H9 (cell line): ENCODE results near the gene CNGA4. TPM values are rescaled to one million over a fixed set of nuclear protein-coding genes. Genes with fewer than 3 reads are reported as not detected.

Experiments
- DNase-seq: peaks from one replicate; pipeline ENCODE4 v3.0.0-alpha.2; 2017
- H2AFZ ChIP-seq: one replicate; pipeline ENCODE4 v1.6.1; 2013; ENCODE audit warnings: mild to moderate bottlenecking, low read length, control low read depth, moderate library complexity
- H2AK5ac ChIP-seq: 2 replicates; pipeline ENCODE4 v1.6.1; 2013; ENCODE audit warnings: low read length, control low read depth, mixed read lengths; ENCODE audit not compliant: insufficient read length
- H2BK120ac ChIP-seq: one replicate; pipeline ENCODE4 v1.6.1; 2013; ENCODE audit warnings: low read depth, mild to moderate bottlenecking, low read length, control low read depth, inconsistent platforms; ENCODE audit not compliant: poor library complexity, severe bottlenecking
- H2BK12ac ChIP-seq: 2 replicates; pipeline ENCODE4 v1.6.1; 2013; ENCODE audit warnings: low read length, control low read depth, mixed read lengths, low read depth; ENCODE audit not compliant: insufficient read length
- H2BK15ac ChIP-seq: 2 replicates; pipeline ENCODE4 v1.6.1; 2013; ENCODE audit warnings: low read depth, low read length, control low read depth
- H2BK20ac ChIP-seq: one replicate; pipeline ENCODE4 v1.6.1; 2013; ENCODE audit warnings: low read depth, mild to moderate bottlenecking, low read length, control low read depth, inconsistent platforms; ENCODE audit not compliant: poor library complexity, severe bottlenecking
- H2BK5ac ChIP-seq: 2 replicates; pipeline ENCODE4 v1.6.1; 2013; ENCODE audit warnings: low read length, control low read depth, mixed read lengths; ENCODE audit not compliant: insufficient read length
- H3K14ac ChIP-seq: 2 replicates; pipeline ENCODE4 v1.6.1; 2013; ENCODE audit warnings: low read length, control low read depth; ENCODE audit not compliant: insufficient read depth
- H3K18ac ChIP-seq: 2 replicates; pipeline ENCODE4 v1.6.1; 2013; ENCODE audit warnings: low read depth, mild to moderate bottlenecking, mixed read lengths, low read length, control low read depth; ENCODE audit not compliant: insufficient read length
- H3K23ac ChIP-seq: 2 replicates; pipeline ENCODE4 v1.6.1; 2013; ENCODE audit warnings: low read length, control low read depth, mixed read lengths, low read depth; ENCODE audit not compliant: insufficient read length
- H3K23me2 ChIP-seq: 2 replicates; pipeline ENCODE4 v1.6.1; 2013; ENCODE audit warnings: low read depth, mild to moderate bottlenecking, mixed read lengths, low read length, control low read depth; ENCODE audit not compliant: insufficient read length, poor library complexity, severe bottlenecking
- H3K27ac ChIP-seq: 2 replicates; pipeline ENCODE4 v1.5.1; 2013; ENCODE audit warnings: low read length, control low read depth, mixed read lengths, low read depth; ENCODE audit not compliant: insufficient read length
- H3K27me3 ChIP-seq: 2 replicates; pipeline ENCODE4 v1.6.1; 2013; ENCODE audit warnings: low read length, control low read depth, inconsistent platforms; ENCODE audit not compliant: insufficient read depth
- H3K4ac ChIP-seq: 2 replicates; pipeline ENCODE4 v1.6.1; 2013; ENCODE audit warnings: low read depth, mild to moderate bottlenecking, control low read depth, inconsistent platforms, low read length, moderate library complexity
- H3K4me1 ChIP-seq: 2 replicates; pipeline ENCODE4 v1.6.1; 2013; ENCODE audit warnings: low read length, control low read depth, inconsistent platforms; ENCODE audit not compliant: insufficient read depth
- H3K4me2 ChIP-seq: 2 replicates; pipeline ENCODE4 v1.6.1; 2013; ENCODE audit warnings: low read length, control low read depth, mixed read lengths; ENCODE audit not compliant: insufficient read length, insufficient read depth
- H3K56ac ChIP-seq: 2 replicates; pipeline ENCODE4 v1.6.1; 2013; ENCODE audit warnings: low read depth, mild to moderate bottlenecking, mixed read lengths, low read length, control low read depth; ENCODE audit not compliant: insufficient read length
- H3K79me1 ChIP-seq: 2 replicates; pipeline ENCODE4 v1.6.1; 2013; ENCODE audit warnings: low read depth, mild to moderate bottlenecking, moderate library complexity, low read length, control low read depth, inconsistent platforms; ENCODE audit not compliant: insufficient read depth, poor library complexity, severe bottlenecking
- H3K79me2 ChIP-seq: 2 replicates; pipeline ENCODE4 v1.6.1; 2013; ENCODE audit warnings: low read length, control low read depth, inconsistent platforms; ENCODE audit not compliant: insufficient read depth
- H3K9ac ChIP-seq: 2 replicates; pipeline ENCODE4 v1.6.1; 2013; ENCODE audit warnings: low read length, control low read depth, mixed read lengths; ENCODE audit not compliant: insufficient read length; ENCODE audit errors: extremely low read depth
- H3K9me3 ChIP-seq: one replicate; pipeline ENCODE4 v1.6.1; 2013; ENCODE audit warnings: low read depth, low read length, inconsistent platforms; ENCODE audit not compliant: control insufficient read depth
- H3T11ph ChIP-seq: one replicate; pipeline ENCODE4 v1.6.1; 2013; ENCODE audit warnings: mild to moderate bottlenecking, low read length, control low read depth, inconsistent platforms
- H4K20me1 ChIP-seq: one replicate; pipeline ENCODE4 v1.6.1; 2013; ENCODE audit not compliant: control insufficient read depth, insufficient read length, insufficient read depth
- H4K5ac ChIP-seq: 2 replicates; pipeline ENCODE4 v1.6.1; 2013; ENCODE audit warnings: low read depth, mild to moderate bottlenecking, mixed read lengths, low read length, control low read depth; ENCODE audit not compliant: insufficient read length
- H4K8ac ChIP-seq: replicated peaks from 2 replicates; pipeline ENCODE4 v1.6.1; 2013; ENCODE audit warnings: low read length, control low read depth, mixed read lengths, low read depth; ENCODE audit not compliant: insufficient read length
- H4K91ac ChIP-seq: 2 replicates; pipeline ENCODE4 v1.6.1; 2013; ENCODE audit warnings: low read depth, mild to moderate bottlenecking, moderate library complexity, mixed read lengths, low read length, control low read depth; ENCODE audit not compliant: insufficient read length
- H3K27ac Mint-ChIP-seq, 3 experiments: 2 replicates in 2 of 3; 3 replicates in 1 of 3; pipeline ENCODE4 v1.8.0; 2020 to 2021; ENCODE audit warnings: mixed read lengths in 3 of 3, mild to moderate bottlenecking in 1 of 3, moderate library complexity in 1 of 3
- H3K27me3 Mint-ChIP-seq: 2 replicates; pipeline ENCODE4 v1.8.0; 2021; ENCODE audit warnings: low read depth, mild to moderate bottlenecking, moderate library complexity, mixed read lengths
- H3K36me3 Mint-ChIP-seq, 3 experiments: 2 replicates in 2 of 3; 3 replicates in 1 of 3; pipeline ENCODE4 v1.8.0; 2020 to 2021; ENCODE audit warnings: low read depth in 3 of 3, mixed read lengths in 3 of 3; ENCODE audit not compliant: insufficient read depth in 1 of 3
- H3K4me1 Mint-ChIP-seq, 2 experiments: 2 replicates each; pipeline ENCODE4 v1.8.0; 2020; ENCODE audit warnings: mixed read lengths in 2 of 2
- H3K4me3 Mint-ChIP-seq, 2 experiments: 2 replicates in 1 of 2; 3 replicates in 1 of 2; pipeline ENCODE4 v1.8.0; 2020 to 2021; ENCODE audit warnings: mild to moderate bottlenecking in 2 of 2, mixed read lengths in 2 of 2, moderate library complexity in 1 of 2
- H3K9me3 Mint-ChIP-seq, 2 experiments: 2 replicates in 1 of 2; 3 replicates in 1 of 2; pipeline ENCODE4 v1.8.0; 2020; ENCODE audit warnings: mild to moderate bottlenecking in 2 of 2, mixed read lengths in 2 of 2, moderate library complexity in 1 of 2
- CTCF ChIP-seq: fragments of 200-600 bp; sonication (generic); conservative IDR thresholded peaks from 3 replicates; pipeline ENCODE4 v1.8.0; 2021; ENCODE audit warnings: antibody characterized with exemption, mild to moderate bottlenecking
- WGBS: extraction: QIAGEN DNeasy Blood & Tissue Kit; methylation state at CpG from one replicate; pipeline ENCODE4 v1.1.7; 2013; ENCODE audit warnings: missing lambda C conversion rate, low lambda C conversion rate, mixed read lengths; ENCODE audit not compliant: insufficient read length; ENCODE audit errors: extremely low coverage; 5-methylcytosine and 5-hydroxymethylcytosine counted together
- total RNA-seq: library from RNA; stranded (reverse); gene quantifications from 2 replicates; pipeline ENCODE4 v1.2.1, GENCODE V29; 2021

CNGA4 gene
- total RNA-seq, 1 experiment from 2014 or later: 0.11 TPM

GRCh38 chr11:6199174-6199810 lies 39.6 kb upstream of the CNGA4 start, which contains the start of gene OR52W1:
Gene OR52W1, plus strand, starts transcription at chr11:6199224. Its CDS starts 0 bp downstream, at chr11:6199224.
- Histone ChIP-seq H3T11ph (no peak within 1 kb of the TSS), H3K4me1 (peaks cover 3% of the 10 kb centered on the region; the same call in 1 of the 2 replicates), H2AK5ac (no peak within 1 kb of the TSS), H4K8ac (no peak within 1 kb of the TSS), H2BK15ac (no peak within 1 kb of the TSS), H4K5ac (no peak within 1 kb of the TSS), H3K14ac (no peak within 1 kb of the TSS), H3K27ac (no peak within 1 kb of the TSS), H4K20me1 (no peaks in the 10 kb centered on the region), H3K79me1 (no peaks in the 10 kb centered on the region), H3K23ac (no peak within 1 kb of the TSS), H3K79me2 (no peaks in the 10 kb centered on the region), H2BK20ac (no peak within 1 kb of the TSS), H3K56ac (no peak within 1 kb of the TSS), H3K4me2 (no peak within 1 kb of the TSS), H3K9me3 (no peaks in the 10 kb centered on the region), H2BK5ac (no peak within 1 kb of the TSS), H2BK12ac (no peak within 1 kb of the TSS), H3K23me2 (no peaks in the 10 kb centered on the region), H2AFZ (no peak within 1 kb of the TSS), H4K91ac (no peak within 1 kb of the TSS), H2BK120ac (no peak within 1 kb of the TSS), H3K27me3 (no peaks in the 10 kb centered on the region), H3K18ac (no peak within 1 kb of the TSS), H3K4ac (no peak within 1 kb of the TSS), H3K9ac (no peak within 1 kb of the TSS)
- no peak within 1 kb of the TSS for H3K4me3 Mint-ChIP-seq
- peaks cover 8% of the 10 kb centered on the region in 2 experiments for H3K4me1 Mint-ChIP-seq
- no CpG with 5 or more reads among the region's 5 CpGs for WGBS
- 0 out of 7 replicates have a peak, but pooled peaks cover 0 to 2% (median 0%) of the 10 kb centered on the region in 3 experiments for H3K36me3 Mint-ChIP-seq
- no peak within 1 kb of the TSS; a peak in 1 of 7 replicates for H3K27ac Mint-ChIP-seq
- DNase-seq: no peak
- TF ChIP-seq CTCF: no peak
- no peaks in the 10 kb centered on the region for H3K27me3 Mint-ChIP-seq
- H3K9me3 Mint-ChIP-seq: no peaks in the 10 kb centered on the region
